H7 (cell line): ENCODE data around the gene SALL3. TPM values are rescaled to one million over a fixed set of nuclear protein-coding genes. Genes with fewer than 3 reads are reported as not detected.

Source experiments
- DNase-seq: peaks from one replicate; pipeline ENCODE4 v3.0.0; 2012
- H3K27me3 ChIP-seq: 2 replicates; pipeline ENCODE4 v1.6.0; 2011; ENCODE audit warnings: mild to moderate bottlenecking, low read length; ENCODE audit not compliant: control insufficient read depth, insufficient read depth
- H3K36me3 ChIP-seq: replicated peaks from 2 replicates; pipeline ENCODE4 v1.5.1; 2011; ENCODE audit warnings: low read length; ENCODE audit not compliant: control insufficient read depth, insufficient read depth
- H3K4me3 ChIP-seq: 2 replicates; pipeline ENCODE4 v1.5.1; 2011; ENCODE audit warnings: low read depth, mild to moderate bottlenecking, control low read depth, low read length, moderate library complexity; ENCODE audit not compliant: insufficient read depth
- total RNA-seq: library from RNA; depleted of rRNA; stranded (reverse); fragments of >200 nt; shearing (Covaris generic); gene quantifications from 2 replicates; pipeline ENCODE4 v1.2.3, GENCODE V29; 2014

SALL3 gene
- total RNA-seq, 1 experiment from 2014 or later: 60.0 TPM

DNA sequence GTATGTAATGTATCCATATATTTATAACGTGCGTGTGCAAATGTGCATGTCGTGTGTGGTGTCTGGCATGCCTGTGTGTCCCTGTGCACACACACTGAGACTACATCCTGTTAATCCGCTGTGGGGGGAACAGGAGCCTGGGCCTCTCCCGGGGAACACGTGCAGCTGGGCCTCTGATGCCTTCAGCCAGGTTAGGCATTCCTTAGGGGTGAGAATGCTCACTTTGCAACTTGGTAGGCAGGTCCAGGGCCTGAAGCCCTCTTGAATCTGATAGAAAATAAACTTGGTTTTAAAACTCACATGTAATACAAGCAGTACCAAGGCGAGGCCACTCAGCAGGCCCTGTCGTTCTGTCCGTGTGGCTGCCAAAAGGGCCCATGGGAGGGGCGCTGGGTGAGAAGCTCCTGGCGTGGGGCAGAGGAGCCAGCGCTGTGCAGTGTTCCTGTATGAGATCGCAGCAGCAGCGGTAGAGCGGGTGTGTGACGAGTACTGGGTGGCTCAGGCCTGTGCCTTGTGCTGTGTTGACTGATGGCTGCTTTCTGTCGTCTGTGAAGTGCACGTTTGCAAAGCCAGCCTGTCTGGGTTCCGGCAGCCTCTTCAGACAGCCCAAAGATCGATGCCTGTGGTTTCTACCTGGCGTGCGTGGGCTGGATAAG is 16.2 kb downstream of the SALL3 start:
- DNase-seq: no peak
- peaks cover 7% of the 10 kb centered on the region for H3K36me3 ChIP-seq
- H3K4me3 ChIP-seq: no peak overlapping the region
- no peaks in the 10 kb centered on the region for H3K27me3 ChIP-seq

GRCh38 chr18:78996741-78997490 is 17.3 kb downstream of the SALL3 start:
- Histone ChIP-seq H3K27me3 (no peaks in the 10 kb centered on the region), H3K4me3 (no peak overlapping the region), H3K36me3 (peaks cover 7% of the 10 kb centered on the region)
- peak; percentile 30 for DNase-seq

- H3K4me3 ChIP-seq: no peak overlapping the region
- no peak for DNase-seq
- H3K27me3 ChIP-seq: no peaks in the 10 kb centered on the region
- H3K36me3 ChIP-seq: peaks cover 7% of the 10 kb centered on the region
These were observed 18.9 kb downstream of the SALL3 start for GRCh38 chr18:78998371-78999071.

- H3K36me3 ChIP-seq: peaks cover 7% of the 10 kb centered on the region
- no peak for DNase-seq
- H3K27me3 ChIP-seq: no peaks in the 10 kb centered on the region
These were observed 20.3 kb downstream of the SALL3 start for GRCh38 chr18:78999939-79000338.

GRCh38 chr18:79000997-79001396 is 21.4 kb downstream of the SALL3 start:
- H3K4me3 ChIP-seq: no peak overlapping the region
- H3K36me3 ChIP-seq: peaks cover 6% of the 10 kb centered on the region
- no peak for DNase-seq
- no peaks in the 10 kb centered on the region for H3K27me3 ChIP-seq

More at GRCh38 chr18:78999939-79000338, 20.3 kb downstream of the SALL3 start:
- H3K4me3 ChIP-seq: no peak overlapping the region

DNA sequence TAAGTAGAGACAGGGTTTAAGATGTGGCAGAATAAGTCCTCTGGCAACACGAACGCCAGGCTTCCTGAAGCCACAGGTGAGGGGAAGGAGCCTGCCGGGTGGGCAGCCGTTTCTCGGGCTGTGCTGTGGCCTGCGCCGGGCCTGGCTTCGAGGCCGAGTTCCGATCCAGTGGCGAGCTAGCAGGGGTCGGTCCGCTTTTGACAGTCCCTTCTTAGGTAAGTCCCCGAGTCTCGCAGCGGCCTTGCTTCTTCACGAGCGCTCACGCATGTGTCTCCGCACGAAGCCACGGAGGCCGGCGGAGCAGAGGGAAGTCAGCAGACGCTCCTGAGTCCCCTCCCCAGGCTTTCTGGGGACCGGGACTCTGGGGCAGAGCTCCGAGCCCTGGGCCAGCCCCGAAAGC is 26.0 kb downstream of the SALL3 start:
- no peak overlapping the region for H3K4me3 ChIP-seq
- no peaks in the 10 kb centered on the region for H3K27me3 ChIP-seq
- no peak for DNase-seq
- no peaks in the 10 kb centered on the region for H3K36me3 ChIP-seq

DNA sequence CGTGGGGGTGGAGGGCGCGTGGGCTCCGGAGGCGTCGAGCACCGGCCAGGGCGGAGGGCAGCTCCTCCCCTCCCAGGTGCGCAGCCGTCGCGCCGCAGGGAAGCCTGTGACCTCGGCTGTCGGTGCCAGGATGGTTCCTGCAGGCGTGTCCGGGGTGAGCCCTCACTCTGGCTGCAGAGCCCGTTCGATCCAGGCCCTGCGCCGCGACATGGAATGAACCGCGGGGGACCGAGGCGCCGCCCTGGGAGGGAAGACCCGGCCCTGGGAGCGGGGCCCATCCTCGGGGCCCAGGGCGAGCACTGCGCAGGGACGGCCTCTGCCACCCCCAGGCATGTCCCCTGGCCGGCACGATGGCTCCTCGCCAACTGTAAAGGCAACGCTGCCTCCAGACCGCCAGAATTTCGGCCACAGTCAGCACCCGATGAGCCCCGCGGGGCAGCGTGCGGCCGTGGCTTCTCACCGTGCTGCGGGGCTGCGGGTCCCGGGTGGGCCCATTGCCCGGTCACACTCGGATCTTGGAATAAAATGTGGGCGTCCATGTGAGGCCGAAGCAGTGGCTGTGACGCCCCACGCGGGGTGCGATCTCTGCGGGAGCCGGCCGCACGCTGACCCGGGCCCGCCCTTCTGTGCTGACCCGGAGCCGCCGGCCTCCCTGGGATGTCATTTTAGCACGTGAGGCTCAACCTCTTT is 26.6 kb downstream of the SALL3 start:
- peak; percentile 60 for DNase-seq
- Histone ChIP-seq H3K36me3 (no peaks in the 10 kb centered on the region), H3K27me3 (no peaks in the 10 kb centered on the region), H3K4me3 (no peak overlapping the region)

DNA sequence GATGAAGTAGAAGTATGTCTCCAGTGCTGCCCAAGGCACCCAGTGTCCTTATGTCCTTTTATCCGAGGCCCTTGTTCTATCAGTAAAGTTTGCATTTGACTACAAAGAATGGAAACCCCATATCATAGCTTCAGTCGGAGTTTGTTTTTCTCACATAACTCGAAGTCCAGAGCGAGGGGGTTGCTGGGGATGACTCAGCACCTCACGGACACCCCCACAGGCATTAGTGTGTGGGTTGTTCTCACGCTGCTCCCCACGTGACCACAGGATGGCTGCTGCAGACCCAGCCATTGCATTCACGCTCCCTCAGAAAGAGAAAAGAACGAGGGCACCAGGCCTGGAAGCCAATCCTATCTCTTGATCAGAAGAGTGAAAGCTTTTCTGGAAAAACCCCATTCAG is 27.8 kb downstream of the SALL3 start:
- Histone ChIP-seq H3K27me3 (no peaks in the 10 kb centered on the region), H3K36me3 (no peaks in the 10 kb centered on the region), H3K4me3 (no peak overlapping the region)
- DNase-seq: no peak

DNA sequence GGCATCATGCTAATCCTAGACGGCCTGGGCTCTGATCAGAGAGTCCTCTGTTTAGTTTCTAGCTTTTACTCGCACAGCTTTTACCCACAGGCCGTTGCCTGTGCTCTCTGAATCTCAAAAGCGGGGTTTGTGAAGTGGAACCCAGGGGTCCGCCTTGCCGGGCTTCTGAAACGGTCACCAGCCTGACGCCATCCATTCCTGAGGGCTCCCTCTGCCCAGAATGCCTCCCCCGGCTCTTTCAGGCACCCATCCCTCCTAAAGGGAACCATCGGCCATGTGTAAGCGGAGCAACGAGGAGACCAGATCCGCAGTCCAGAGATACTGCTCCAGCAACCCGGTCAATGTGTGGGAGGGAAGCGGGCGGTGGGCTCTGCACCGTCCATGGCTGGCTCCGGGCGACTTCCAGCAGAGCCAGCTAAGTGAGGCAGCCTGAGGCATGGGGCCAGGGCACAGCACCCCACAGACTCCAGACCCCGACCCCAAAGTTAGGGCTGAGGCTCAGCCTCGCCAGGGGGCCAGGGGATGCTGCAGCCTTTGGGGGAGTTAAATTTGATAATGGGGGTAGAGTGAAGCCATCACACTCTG is 28.8 kb downstream of the SALL3 start:
- Histone ChIP-seq H3K27me3 (no peaks in the 10 kb centered on the region), H3K36me3 (no peaks in the 10 kb centered on the region), H3K4me3 (no peak overlapping the region)
- no peak for DNase-seq

GRCh38 chr18:79010802-79011201 is 31.2 kb downstream of the SALL3 start:
- Histone ChIP-seq H3K36me3 (no peaks in the 10 kb centered on the region), H3K27me3 (no peaks in the 10 kb centered on the region), H3K4me3 (no peak overlapping the region)
- no peak for DNase-seq

GRCh38 chr18:79011300-79011870 is 31.8 kb downstream of the SALL3 start:
- Histone ChIP-seq H3K27me3 (no peaks in the 10 kb centered on the region), H3K4me3 (no peak overlapping the region), H3K36me3 (no peaks in the 10 kb centered on the region)
- DNase-seq: no peak

DNA sequence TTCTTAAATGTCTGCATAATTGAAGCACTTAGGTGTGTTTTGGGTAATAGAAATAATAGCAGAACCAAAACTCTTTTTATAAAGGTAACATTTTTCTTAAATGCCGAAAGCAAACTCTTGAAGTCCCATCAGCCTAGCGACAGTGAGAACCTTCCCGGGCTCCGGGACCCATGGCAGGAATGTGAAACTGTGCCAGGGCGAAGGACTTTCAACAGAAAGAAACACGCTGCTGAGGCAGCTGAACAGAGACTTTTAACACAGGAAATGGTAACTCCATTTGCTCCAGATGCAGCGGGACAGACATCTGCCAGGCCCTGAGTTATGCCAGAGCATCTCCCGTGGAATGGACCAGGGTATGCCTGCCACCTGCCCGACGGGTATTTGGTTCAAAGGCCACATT is 34.3 kb downstream of the SALL3 start:
- DNase-seq: no peak
- Histone ChIP-seq H3K36me3 (no peaks in the 10 kb centered on the region), H3K4me3 (no peak overlapping the region), H3K27me3 (no peaks in the 10 kb centered on the region)

GRCh38 chr18:79018911-79019310 is 39.3 kb downstream of the SALL3 start:
- DNase-seq: no peak
- H3K4me3 ChIP-seq: no peak overlapping the region
- no peaks in the 10 kb centered on the region for H3K36me3 ChIP-seq
- no peaks in the 10 kb centered on the region for H3K27me3 ChIP-seq

GRCh38 chr18:79019881-79020280 is 40.3 kb downstream of the SALL3 start:
- DNase-seq: no peak
- H3K4me3 ChIP-seq: no peak overlapping the region

More at GRCh38 chr18:79019881-79020280, 40.3 kb downstream of the SALL3 start:
- Histone ChIP-seq H3K36me3 (no peaks in the 10 kb centered on the region), H3K27me3 (no peaks in the 10 kb centered on the region)
